Esophagus muscularis mucosa (tissue), 4 donors: Measurements from ENCODE around the gene OR11A1.

Source experiments
- EP300 ChIP-seq: sonication (generic); formaldehyde crosslinking; IDR thresholded peaks from one replicate; pipeline ENCODE4 v1.6.1; 2017; ENCODE audit warnings: antibody characterized with exemption
- POLR2A ChIP-seq: fragments of 450-650 bp; IDR thresholded peaks from one replicate; pipeline ENCODE4 v1.6.1; 2017; ENCODE audit warnings: antibody characterized with exemption, moderate library complexity, mild to moderate bottlenecking, low read depth
- POLR2AphosphoS5 ChIP-seq, 2 donors: sonication (generic); formaldehyde crosslinking; IDR thresholded peaks; one replicate each; pipeline ENCODE4 v1.6.1; 2017; ENCODE audit warnings: antibody characterized with exemption in 2 of 2
- TF ChIP-seq, protein P1 (sequence below), 3 experiments: fragments of 200-600 bp in 2 of 3; fragments of 450-650 bp in 1 of 3; sonication (generic) in 2 of 3; IDR thresholded peaks; one replicate each; pipeline ENCODE4 v1.5.1; 2017 to 2019; ENCODE audit warnings: antibody characterized with exemption in 3 of 3, mild to moderate bottlenecking in 2 of 3, moderate library complexity in 1 of 3

- TF ChIP-seq, protein P1, sequence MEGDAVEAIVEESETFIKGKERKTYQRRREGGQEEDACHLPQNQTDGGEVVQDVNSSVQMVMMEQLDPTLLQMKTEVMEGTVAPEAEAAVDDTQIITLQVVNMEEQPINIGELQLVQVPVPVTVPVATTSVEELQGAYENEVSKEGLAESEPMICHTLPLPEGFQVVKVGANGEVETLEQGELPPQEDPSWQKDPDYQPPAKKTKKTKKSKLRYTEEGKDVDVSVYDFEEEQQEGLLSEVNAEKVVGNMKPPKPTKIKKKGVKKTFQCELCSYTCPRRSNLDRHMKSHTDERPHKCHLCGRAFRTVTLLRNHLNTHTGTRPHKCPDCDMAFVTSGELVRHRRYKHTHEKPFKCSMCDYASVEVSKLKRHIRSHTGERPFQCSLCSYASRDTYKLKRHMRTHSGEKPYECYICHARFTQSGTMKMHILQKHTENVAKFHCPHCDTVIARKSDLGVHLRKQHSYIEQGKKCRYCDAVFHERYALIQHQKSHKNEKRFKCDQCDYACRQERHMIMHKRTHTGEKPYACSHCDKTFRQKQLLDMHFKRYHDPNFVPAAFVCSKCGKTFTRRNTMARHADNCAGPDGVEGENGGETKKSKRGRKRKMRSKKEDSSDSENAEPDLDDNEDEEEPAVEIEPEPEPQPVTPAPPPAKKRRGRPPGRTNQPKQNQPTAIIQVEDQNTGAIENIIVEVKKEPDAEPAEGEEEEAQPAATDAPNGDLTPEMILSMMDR (IDR thresholded peaks at IDR 0.05) = no peak
- TF ChIP-seq POLR2A = no peak
- TF ChIP-seq POLR2AphosphoS5 (IDR thresholded peaks at IDR 0.05) = no peak
- no peak for TF ChIP-seq EP300
These were observed 17.9 kb downstream of the OR11A1 start, which contains the start of gene OR10C1 for GRCh38 chr6:29439006-29439405.
